WTC11 (cell line): ENCODE data around the gene NCOA1.

Experiments
- ATF1 ChIP-seq: sonication (generic); formaldehyde crosslinking; IDR thresholded peaks from 2 replicates; pipeline ENCODE4 v1.8.1; 2023; ENCODE audit warnings: mild to moderate bottlenecking, moderate library complexity, missing genetic modification reagents
- JUN ChIP-seq: sonication (generic); formaldehyde crosslinking; IDR thresholded peaks from 2 replicates; pipeline ENCODE4 v1.8.0; 2023; ENCODE audit warnings: mild to moderate bottlenecking, missing genetic modification reagents
- KAT7 ChIP-seq: sonication (generic); formaldehyde crosslinking; IDR thresholded peaks from 2 replicates; pipeline ENCODE4 v1.8.1; 2023; ENCODE audit warnings: missing genetic modification reagents, mild to moderate bottlenecking, borderline replicate concordance
- PRRX2 ChIP-seq: fragments of 250-450 bp; sonication (Bioruptor Pico); IDR thresholded peaks from 2 replicates; pipeline ENCODE4 v1.8.0; 2021; ENCODE audit warnings: mild to moderate bottlenecking
- RORB ChIP-seq: fragments of 250-450 bp; sonication (Bioruptor Pico); IDR thresholded peaks from 2 replicates; pipeline ENCODE4 v1.9.0; 2021; ENCODE audit warnings: mild to moderate bottlenecking
- TCF7 ChIP-seq: sonication (generic); formaldehyde crosslinking; IDR thresholded peaks from 2 replicates; pipeline ENCODE4 v1.8.0; 2022; ENCODE audit warnings: mild to moderate bottlenecking, low read depth, missing genetic modification reagents, moderate library complexity
- TEAD1 ChIP-seq: sonication (generic); formaldehyde crosslinking; IDR thresholded peaks from 2 replicates; pipeline ENCODE4 v1.8.0; 2022; ENCODE audit warnings: mild to moderate bottlenecking, missing genetic modification reagents
- ZNF263 ChIP-seq: sonication (generic); formaldehyde crosslinking; IDR thresholded peaks from 2 replicates; pipeline ENCODE4 v1.8.1; 2022; ENCODE audit warnings: low read depth, mild to moderate bottlenecking, moderate library complexity, missing genetic modification reagents
- ZNF317 ChIP-seq: sonication (generic); formaldehyde crosslinking; IDR thresholded peaks from 2 replicates; pipeline ENCODE4 v1.8.1; 2023; ENCODE audit warnings: low read depth, mild to moderate bottlenecking, moderate library complexity, missing genetic modification reagents, borderline replicate concordance
- TF ChIP-seq, protein P1 (sequence below): fragments of 200-600 bp; IDR thresholded peaks from 2 replicates; pipeline ENCODE4 v1.8.0; 2022; ENCODE audit warnings: antibody characterized with exemption
- TF ChIP-seq, protein P2 (sequence below): sonication (generic); formaldehyde crosslinking; IDR thresholded peaks from 2 replicates; pipeline ENCODE4 v1.8.1; 2022; ENCODE audit warnings: mild to moderate bottlenecking, missing genetic modification reagents, moderate library complexity, borderline replicate concordance
- TF ChIP-seq, protein P3 (sequence below): sonication (generic); formaldehyde crosslinking; IDR thresholded peaks from 2 replicates; pipeline ENCODE4 v1.8.1; 2023; ENCODE audit warnings: mild to moderate bottlenecking, moderate library complexity, missing genetic modification reagents
- TF ChIP-seq, protein P4 (sequence below): sonication (generic); formaldehyde crosslinking; conservative IDR thresholded peaks from 2 replicates; pipeline ENCODE4 v1.8.1; 2022; ENCODE audit warnings: mild to moderate bottlenecking, missing genetic modification reagents
- TF ChIP-seq, protein P5 (sequence below): sonication (generic); formaldehyde crosslinking; IDR thresholded peaks from 2 replicates; pipeline ENCODE4 v1.8.0; 2022; ENCODE audit warnings: missing genetic modification reagents

DNA sequence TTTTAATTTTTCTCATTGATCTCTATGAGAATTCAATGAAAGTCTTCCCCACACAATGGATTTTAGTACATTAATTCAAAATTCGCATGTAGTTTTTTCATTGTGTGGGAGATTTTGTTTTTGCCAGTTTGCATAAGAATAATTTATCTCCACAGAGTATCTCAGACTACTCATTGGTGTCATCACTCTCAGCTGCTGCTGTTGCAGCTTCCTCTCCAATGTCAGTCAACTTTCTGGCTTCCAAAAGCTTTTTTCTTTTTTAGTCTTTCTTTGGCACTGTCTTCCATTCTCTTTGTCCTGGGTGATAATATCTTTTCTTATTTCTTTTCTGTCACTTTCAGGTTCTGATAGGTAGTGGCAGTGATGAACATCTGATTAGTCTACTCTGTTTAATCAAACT lies 251.7 kb downstream of the NCOA1 start:
- TF ChIP-seq, protein P1, sequence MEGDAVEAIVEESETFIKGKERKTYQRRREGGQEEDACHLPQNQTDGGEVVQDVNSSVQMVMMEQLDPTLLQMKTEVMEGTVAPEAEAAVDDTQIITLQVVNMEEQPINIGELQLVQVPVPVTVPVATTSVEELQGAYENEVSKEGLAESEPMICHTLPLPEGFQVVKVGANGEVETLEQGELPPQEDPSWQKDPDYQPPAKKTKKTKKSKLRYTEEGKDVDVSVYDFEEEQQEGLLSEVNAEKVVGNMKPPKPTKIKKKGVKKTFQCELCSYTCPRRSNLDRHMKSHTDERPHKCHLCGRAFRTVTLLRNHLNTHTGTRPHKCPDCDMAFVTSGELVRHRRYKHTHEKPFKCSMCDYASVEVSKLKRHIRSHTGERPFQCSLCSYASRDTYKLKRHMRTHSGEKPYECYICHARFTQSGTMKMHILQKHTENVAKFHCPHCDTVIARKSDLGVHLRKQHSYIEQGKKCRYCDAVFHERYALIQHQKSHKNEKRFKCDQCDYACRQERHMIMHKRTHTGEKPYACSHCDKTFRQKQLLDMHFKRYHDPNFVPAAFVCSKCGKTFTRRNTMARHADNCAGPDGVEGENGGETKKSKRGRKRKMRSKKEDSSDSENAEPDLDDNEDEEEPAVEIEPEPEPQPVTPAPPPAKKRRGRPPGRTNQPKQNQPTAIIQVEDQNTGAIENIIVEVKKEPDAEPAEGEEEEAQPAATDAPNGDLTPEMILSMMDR, result no peak
- TF ChIP-seq, protein P2, sequence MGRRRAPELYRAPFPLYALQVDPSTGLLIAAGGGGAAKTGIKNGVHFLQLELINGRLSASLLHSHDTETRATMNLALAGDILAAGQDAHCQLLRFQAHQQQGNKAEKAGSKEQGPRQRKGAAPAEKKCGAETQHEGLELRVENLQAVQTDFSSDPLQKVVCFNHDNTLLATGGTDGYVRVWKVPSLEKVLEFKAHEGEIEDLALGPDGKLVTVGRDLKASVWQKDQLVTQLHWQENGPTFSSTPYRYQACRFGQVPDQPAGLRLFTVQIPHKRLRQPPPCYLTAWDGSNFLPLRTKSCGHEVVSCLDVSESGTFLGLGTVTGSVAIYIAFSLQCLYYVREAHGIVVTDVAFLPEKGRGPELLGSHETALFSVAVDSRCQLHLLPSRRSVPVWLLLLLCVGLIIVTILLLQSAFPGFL (CRISPR knock-in tag), result no peak
- TF ChIP-seq TEAD1 (CRISPR knock-in tag), result no peak
- TF ChIP-seq TCF7 (CRISPR knock-in tag), result no peak
- no peak for TF ChIP-seq ZNF263 (CRISPR knock-in tag)
- TF ChIP-seq PRRX2 (CRISPR knock-in tag), result no peak
- TF ChIP-seq, protein P3, sequence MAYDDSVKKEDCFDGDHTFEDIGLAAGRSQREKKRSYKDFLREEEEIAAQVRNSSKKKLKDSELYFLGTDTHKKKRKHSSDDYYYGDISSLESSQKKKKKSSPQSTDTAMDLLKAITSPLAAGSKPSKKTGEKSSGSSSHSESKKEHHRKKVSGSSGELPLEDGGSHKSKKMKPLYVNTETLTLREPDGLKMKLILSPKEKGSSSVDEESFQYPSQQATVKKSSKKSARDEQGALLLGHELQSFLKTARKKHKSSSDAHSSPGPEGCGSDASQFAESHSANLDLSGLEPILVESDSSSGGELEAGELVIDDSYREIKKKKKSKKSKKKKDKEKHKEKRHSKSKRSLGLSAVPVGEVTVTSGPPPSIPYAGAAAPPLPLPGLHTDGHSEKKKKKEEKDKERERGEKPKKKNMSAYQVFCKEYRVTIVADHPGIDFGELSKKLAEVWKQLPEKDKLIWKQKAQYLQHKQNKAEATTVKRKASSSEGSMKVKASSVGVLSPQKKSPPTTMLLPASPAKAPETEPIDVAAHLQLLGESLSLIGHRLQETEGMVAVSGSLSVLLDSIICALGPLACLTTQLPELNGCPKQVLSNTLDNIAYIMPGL (CRISPR knock-in tag), result no peak
- TF ChIP-seq ATF1 (CRISPR knock-in tag), result no peak
- TF ChIP-seq, protein P4, sequence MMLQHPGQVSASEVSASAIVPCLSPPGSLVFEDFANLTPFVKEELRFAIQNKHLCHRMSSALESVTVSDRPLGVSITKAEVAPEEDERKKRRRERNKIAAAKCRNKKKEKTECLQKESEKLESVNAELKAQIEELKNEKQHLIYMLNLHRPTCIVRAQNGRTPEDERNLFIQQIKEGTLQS, result no peak
- TF ChIP-seq RORB (CRISPR knock-in tag), result no peak
- no peak for TF ChIP-seq ZNF317 (CRISPR knock-in tag)
- TF ChIP-seq KAT7, result no peak
- no peak for TF ChIP-seq JUN (CRISPR knock-in tag)
- TF ChIP-seq, protein P5, sequence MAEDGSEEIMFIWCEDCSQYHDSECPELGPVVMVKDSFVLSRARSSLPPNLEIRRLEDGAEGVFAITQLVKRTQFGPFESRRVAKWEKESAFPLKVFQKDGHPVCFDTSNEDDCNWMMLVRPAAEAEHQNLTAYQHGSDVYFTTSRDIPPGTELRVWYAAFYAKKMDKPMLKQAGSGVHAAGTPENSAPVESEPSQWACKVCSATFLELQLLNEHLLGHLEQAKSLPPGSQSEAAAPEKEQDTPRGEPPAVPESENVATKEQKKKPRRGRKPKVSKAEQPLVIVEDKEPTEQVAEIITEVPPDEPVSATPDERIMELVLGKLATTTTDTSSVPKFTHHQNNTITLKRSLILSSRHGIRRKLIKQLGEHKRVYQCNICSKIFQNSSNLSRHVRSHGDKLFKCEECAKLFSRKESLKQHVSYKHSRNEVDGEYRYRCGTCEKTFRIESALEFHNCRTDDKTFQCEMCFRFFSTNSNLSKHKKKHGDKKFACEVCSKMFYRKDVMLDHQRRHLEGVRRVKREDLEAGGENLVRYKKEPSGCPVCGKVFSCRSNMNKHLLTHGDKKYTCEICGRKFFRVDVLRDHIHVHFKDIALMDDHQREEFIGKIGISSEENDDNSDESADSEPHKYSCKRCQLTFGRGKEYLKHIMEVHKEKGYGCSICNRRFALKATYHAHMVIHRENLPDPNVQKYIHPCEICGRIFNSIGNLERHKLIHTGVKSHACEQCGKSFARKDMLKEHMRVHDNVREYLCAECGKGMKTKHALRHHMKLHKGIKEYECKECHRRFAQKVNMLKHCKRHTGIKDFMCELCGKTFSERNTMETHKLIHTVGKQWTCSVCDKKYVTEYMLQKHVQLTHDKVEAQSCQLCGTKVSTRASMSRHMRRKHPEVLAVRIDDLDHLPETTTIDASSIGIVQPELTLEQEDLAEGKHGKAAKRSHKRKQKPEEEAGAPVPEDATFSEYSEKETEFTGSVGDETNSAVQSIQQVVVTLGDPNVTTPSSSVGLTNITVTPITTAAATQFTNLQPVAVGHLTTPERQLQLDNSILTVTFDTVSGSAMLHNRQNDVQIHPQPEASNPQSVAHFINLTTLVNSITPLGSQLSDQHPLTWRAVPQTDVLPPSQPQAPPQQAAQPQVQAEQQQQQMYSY (CRISPR knock-in tag), result no peak
